Keratinocyte (primary cell): ENCODE measurements around the gene MS4A8. TPM values are rescaled to one million over a fixed set of nuclear protein-coding genes. Genes with fewer than 3 reads are reported as not detected.

Experiments
- DNase-seq: peaks from one replicate; pipeline ENCODE4 v3.0.0-alpha.2; 2011; ENCODE audit warnings: low read depth, missing footprints, low spot score
- FAIRE-seq: peaks from 2 replicates; lab custom pipeline; 2011; peaks lifted over from hg19 to GRCh38; lab: Jason Lieb, UNC
- H2AFZ ChIP-seq: 2 replicates; pipeline ENCODE4 v1.6.0; 2012; ENCODE audit warnings: low read length, control low read depth, inconsistent platforms; ENCODE audit not compliant: control insufficient read depth
- H3K27ac ChIP-seq: 2 replicates; pipeline ENCODE4 v1.5.1; 2011; ENCODE audit warnings: low read length; ENCODE audit not compliant: control insufficient read depth, insufficient read depth
- H3K27me3 ChIP-seq: 3 replicates; pipeline ENCODE4 v1.6.0; 2011; ENCODE audit warnings: low read length; ENCODE audit not compliant: control insufficient read depth, insufficient read depth; ENCODE audit errors: extremely low read depth
- H3K36me3 ChIP-seq, 2 experiments: 2 replicates in 1 of 2; 3 replicates in 1 of 2; pipeline ENCODE4 v1.5.1; 2011; ENCODE audit warnings: low read length in 2 of 2, mild to moderate bottlenecking in 1 of 2; ENCODE audit not compliant: control insufficient read depth in 2 of 2, insufficient read depth in 2 of 2; ENCODE audit errors: extremely low read depth in 1 of 2
- H3K4me1 ChIP-seq: 3 replicates; pipeline ENCODE4 v1.5.1; 2011; ENCODE audit warnings: low read length; ENCODE audit not compliant: control insufficient read depth, insufficient read depth; ENCODE audit errors: extremely low read depth
- H3K4me2 ChIP-seq: 3 replicates; pipeline ENCODE4 v1.6.0; 2011; ENCODE audit warnings: low read depth, low read length; ENCODE audit not compliant: control insufficient read depth, insufficient read depth; ENCODE audit errors: extremely low read depth
- H3K4me3 ChIP-seq, 3 experiments: fragments of 200-600 bp in 1 of 3; sonication (generic) in 1 of 3; 2 replicates in 2 of 3; 3 replicates in 1 of 3; pipeline ENCODE4 v1.5.1; 2011 to 2016; ENCODE audit warnings: low read length in 3 of 3, mild to moderate bottlenecking in 3 of 3, control low read depth in 2 of 3, inconsistent platforms in 1 of 3, low read depth in 1 of 3, mixed read lengths in 1 of 3, mixed run types in 1 of 3, moderate library complexity in 1 of 3; ENCODE audit not compliant: control insufficient read depth in 2 of 3, insufficient read depth in 2 of 3; ENCODE audit errors: extremely low read depth in 1 of 3
- H3K79me2 ChIP-seq: 2 replicates; pipeline ENCODE4 v1.6.0; 2012; ENCODE audit warnings: low read length; ENCODE audit not compliant: control insufficient read depth, insufficient read depth
- H3K9ac ChIP-seq: 3 replicates; pipeline ENCODE4 v1.6.0; 2011; ENCODE audit warnings: low read length; ENCODE audit not compliant: control insufficient read depth, insufficient read depth; ENCODE audit errors: extremely low read depth
- H3K9me1 ChIP-seq: 3 replicates; pipeline ENCODE4 v1.6.0; 2011; ENCODE audit warnings: low read length; ENCODE audit not compliant: control insufficient read depth, insufficient read depth; ENCODE audit errors: extremely low read depth
- H3K9me3 ChIP-seq: 2 replicates; pipeline ENCODE4 v1.5.1; 2012; ENCODE audit warnings: low read depth, low read length; ENCODE audit not compliant: control insufficient read depth
- H4K20me1 ChIP-seq: 3 replicates; pipeline ENCODE4 v1.6.0; 2011; ENCODE audit warnings: low read length; ENCODE audit not compliant: control insufficient read depth, insufficient read depth; ENCODE audit errors: extremely low read depth
- CTCF ChIP-seq, 3 experiments: IDR thresholded peaks in 1 of 3; conservative IDR thresholded peaks in 1 of 3; optimal IDR thresholded peaks in 1 of 3; 2 replicates in 2 of 3; 3 replicates in 1 of 3; pipeline versions ENCODE3 to v1.5.1; 2011; ENCODE audit warnings: low read length in 3 of 3, mild to moderate bottlenecking in 3 of 3, moderate library complexity in 2 of 3, control low read depth in 1 of 3, inconsistent platforms in 1 of 3; ENCODE audit not compliant: insufficient read depth in 2 of 3; ENCODE audit errors: extremely low read depth in 1 of 3
- EZH2 ChIP-seq: IDR thresholded peaks from one replicate; pipeline ENCODE4 v1.6.1; 2012; ENCODE audit warnings: inconsistent platforms, mild to moderate bottlenecking, low read length, moderate library complexity
- dilution Hi-C: fragments of 300-500 bp; cut with MboI; formaldehyde crosslinking; loops from one replicate; pipeline ENCODE4 v1.7.0; 2020; ENCODE audit warnings: low sequenced_read_pairs; ENCODE audit not compliant: extremely low pct_ligation_motif_present
- polyA minus RNA-seq, 3 experiments: library from RNA; depleted of rRNA, polyadenylated mRNA; stranded (reverse); fragments of >200 nt; gene quantifications; 1 replicate in 1 of 3; 2 replicates in 1 of 3; 3 replicates in 1 of 3; pipeline ENCODE4 v1.2.3, GENCODE V29; 2011
- polyA plus RNA-seq, 5 experiments: library from polyadenylated mRNA; depleted of rRNA in 3 of 5; stranded (reverse) in 3 of 5; stranded (forward) in 1 of 5; unstranded in 1 of 5; fragments of >200 nt; gene quantifications; 1 replicate in 1 of 5; 2 replicates in 3 of 5; 3 replicates in 1 of 5; pipeline versions ENCODE4 v1.2.1 to v1.2.3, GENCODE V29; 2011 to 2012; ENCODE audit warnings: missing spikeins in 2 of 5, low read depth in 1 of 5, low replicate concordance in 1 of 5

Gene MS4A8
- polyA plus RNA-seq: not detected in 3 replicates
- polyA plus RNA-seq (2011; ENCODE audit: low read depth): not detected
- not detected in 2 replicates for polyA plus RNA-seq (2011; cell fraction: cytosol; rRNA removed)
- polyA plus RNA-seq (2011; cell fraction: nucleus; rRNA removed): not detected in 2 replicates
- not detected in 2 replicates for polyA plus RNA-seq (2012; ENCODE audit: low replicate concordance)
- polyA minus RNA-seq: not detected in 3 replicates
- not detected for polyA minus RNA-seq (2011; cell fraction: cytosol; rRNA and poly(A)+ RNA removed)
- polyA minus RNA-seq (2011; cell fraction: nucleus; rRNA and poly(A)+ RNA removed): not detected in 2 replicates

- no peaks in the 10 kb centered on the region for H3K79me2 ChIP-seq
- H2AFZ ChIP-seq: no peak within 1 kb of the TSS
- DNase-seq: no peak
- H3K9me3 ChIP-seq: no peaks in the 10 kb centered on the region
- no peak within 1 kb of the TSS for H3K4me2 ChIP-seq
- H3K27me3 ChIP-seq: no peaks in the 10 kb centered on the region
- no peaks in the 10 kb centered on the region for H3K9me1 ChIP-seq
- no peak within 1 kb of the TSS for H3K4me3 ChIP-seq
- FAIRE-seq: no peak
- H3K4me1 ChIP-seq: no peaks in the 10 kb centered on the region
- no peak within 1 kb of the TSS for H3K27ac ChIP-seq
- H3K36me3 ChIP-seq: no peaks in the 10 kb centered on the region
- dilution Hi-C loops: no loop called here
- H3K9ac ChIP-seq: no peak within 1 kb of the TSS
- TF ChIP-seq CTCF (optimal IDR thresholded peaks at IDR 0.05 in 1 of 3, IDR thresholded peaks at IDR 0.05 in 1 of 3, conservative IDR thresholded peaks at IDR 0.05 in 1 of 3; ENCODE audit: extremely low read depth in 1 of 3, insufficient read depth in 2 of 3, low read length in 3 of 3) (no peak), EZH2 (no peak)
- no peaks in the 10 kb centered on the region for H4K20me1 ChIP-seq
Measured at GRCh38 chr11:60699284-60699691, at the start of gene MS4A8. TSS of gene MS4A8 (plus strand) at chr11:60699612. CDS start at chr11:60700861, 1,249 bp downstream.

- no peaks in the 10 kb centered on the region for H3K9me3 ChIP-seq
- dilution Hi-C loops: no loop called here
- H3K79me2 ChIP-seq: no peaks in the 10 kb centered on the region
- H3K4me2 ChIP-seq: no peak overlapping the region
- no peak overlapping the region for H2AFZ ChIP-seq
- no peak for TF ChIP-seq EZH2
- no peak for TF ChIP-seq CTCF (optimal IDR thresholded peaks at IDR 0.05 in 1 of 3, IDR thresholded peaks at IDR 0.05 in 1 of 3, conservative IDR thresholded peaks at IDR 0.05 in 1 of 3; ENCODE audit: extremely low read depth in 1 of 3, insufficient read depth in 2 of 3, low read length in 3 of 3)
- no peak overlapping the region for H3K9ac ChIP-seq
- no peak for DNase-seq
- H4K20me1 ChIP-seq: no peaks in the 10 kb centered on the region
- no peak overlapping the region for H3K4me3 ChIP-seq
- no peak overlapping the region for H3K27ac ChIP-seq
- no peaks in the 10 kb centered on the region for H3K9me1 ChIP-seq
- no peaks in the 10 kb centered on the region for H3K4me1 ChIP-seq
- H3K27me3 ChIP-seq: no peaks in the 10 kb centered on the region
- H3K36me3 ChIP-seq: no peaks in the 10 kb centered on the region
- FAIRE-seq: no peak
Measured at GRCh38 chr11:60657888-60658287, 41.5 kb upstream of the MS4A8 start.
